ENCODE data around the gene RELN.

GRCh38 chr7:103762877-103763276 lies 226.6 kb downstream of the RELN start:
- TF ChIP-seq CTCF (conservative IDR thresholded peaks at IDR 0.05 in 1 of 2, IDR thresholded peaks at IDR 0.05 in 1 of 2; ENCODE audit: low read depth in 1 of 2, low read length in 2 of 2) (no peak), EZH2 (IDR thresholded peaks at IDR 0.05; ENCODE audit: low read length, missing control alignments) (no peak)

Data from fibroblast of lung (primary cell).